B cell (primary cell): ENCODE results near the gene PLA2G6. TPM values are rescaled to one million over a fixed set of nuclear protein-coding genes. Genes with fewer than 3 reads are reported as not detected.

Experiments
- ATAC-seq: fragments of 200-7000 bp; cut with Tn5 transposase; one replicate; pipeline ENCODE4 v1.10.0; 2021; ENCODE audit warnings: low read depth, mild to moderate bottlenecking, moderate number of reproducible peaks, moderate library complexity
- CTCF ChIA-PET: fragments of 350-600 bp; sonication (Branson Sonifier 250); formaldehyde crosslinking; loops from one replicate; lab custom pipeline; 2021; ENCODE audit warnings: antibody characterized with exemption, inconsistent platforms; lab: Charles Lee
- POLR2A ChIA-PET: fragments of 350-600 bp; sonication (Branson Sonifier 250); formaldehyde crosslinking; loops from one replicate; lab custom pipeline; 2021; ENCODE audit warnings: antibody characterized with exemption; lab: Charles Lee
- DNase-seq: peaks from one replicate; pipeline ENCODE4 v3.0.0; 2013
- H2AFZ ChIP-seq: 2 replicates; pipeline ENCODE4 v1.6.1; 2012; ENCODE audit warnings: mild to moderate bottlenecking, low read depth, low read length; ENCODE audit not compliant: insufficient read depth, poor library complexity, severe bottlenecking
- H3K27ac ChIP-seq, 2 donors: 1 replicate in 1 of 2; 2 replicates in 1 of 2; pipeline ENCODE4 v1.5.1; 2012 to 2013; ENCODE audit warnings: low read length in 2 of 2, mild to moderate bottlenecking in 2 of 2, moderate library complexity in 1 of 2
- H3K27me3 ChIP-seq, 4 experiments: fragments of 200-600 bp in 1 of 4; sonication (generic) in 1 of 4; replicated peaks in 1 of 4; 1 replicate in 2 of 4; 2 replicates in 2 of 4; pipeline versions ENCODE4 v1.6.1 to v1.7.0; 2013 to 2016; ENCODE audit warnings: low read length in 3 of 4, mild to moderate bottlenecking in 2 of 4, mixed read lengths in 1 of 4, moderate library complexity in 1 of 4; ENCODE audit not compliant: insufficient read depth in 4 of 4, control insufficient read depth in 3 of 4; ENCODE audit errors: control extremely low read depth in 1 of 4
- H3K36me3 ChIP-seq, 2 experiments: replicated peaks in 1 of 2; 1 replicate in 1 of 2; 2 replicates in 1 of 2; pipeline versions ENCODE4 v1.6.1 to v1.7.1; 2013; ENCODE audit warnings: low read length in 1 of 2; ENCODE audit not compliant: insufficient read depth in 2 of 2, control insufficient read depth in 1 of 2; ENCODE audit errors: control extremely low read depth in 1 of 2, extremely low read depth in 1 of 2
- H3K4me1 ChIP-seq, 2 donors: fragments of 200-600 bp in 1 of 2; sonication (generic) in 1 of 2; 1 replicate in 1 of 2; 2 replicates in 1 of 2; pipeline versions ENCODE4 v1.5.1 to v1.6.1; 2013 to 2017; ENCODE audit warnings: low read length in 2 of 2; ENCODE audit not compliant: control insufficient read depth in 2 of 2, insufficient read depth in 2 of 2
- H3K4me2 ChIP-seq: replicated peaks from 2 replicates; pipeline ENCODE3; 2012; ENCODE audit warnings: mild to moderate bottlenecking, low read depth, low read length; ENCODE audit not compliant: poor library complexity, severe bottlenecking
- H3K4me3 ChIP-seq, 5 experiments: fragments of 200-600 bp in 1 of 5; sonication (generic) in 1 of 5; 1 replicate in 3 of 5; 2 replicates in 2 of 5; pipeline versions ENCODE4 v1.5.1 to v1.7.0; 2011 to 2016; ENCODE audit warnings: low read length in 4 of 5, mild to moderate bottlenecking in 4 of 5, low read depth in 2 of 5, control low read depth in 1 of 5, moderate library complexity in 1 of 5; ENCODE audit not compliant: insufficient read depth in 1 of 5; ENCODE audit errors: control extremely low read depth in 1 of 5, extremely low read depth in 1 of 5
- H3K79me2 ChIP-seq: fragments of 200-600 bp; sonication (generic); one replicate; pipeline ENCODE4 v1.6.0; 2016; ENCODE audit warnings: low read length; ENCODE audit not compliant: control insufficient read depth, insufficient read depth
- H3K9ac ChIP-seq: fragments of 200-600 bp; sonication (generic); 2 replicates; pipeline ENCODE4 v1.6.1; 2017; ENCODE audit warnings: mild to moderate bottlenecking, low read length, moderate library complexity
- H3K9me3 ChIP-seq, 3 donors: one replicate each; pipeline versions ENCODE4 v1.6.1 to v1.7.1; 2013; ENCODE audit warnings: low read length in 2 of 3; ENCODE audit not compliant: control insufficient read depth in 2 of 3, insufficient read depth in 1 of 3; ENCODE audit errors: control extremely low read depth in 1 of 3
- H4K20me1 ChIP-seq: 2 replicates; pipeline ENCODE4 v1.6.0; 2012; ENCODE audit warnings: mild to moderate bottlenecking, low read length; ENCODE audit not compliant: insufficient read depth, control insufficient read depth, poor library complexity, severe bottlenecking
- H3K27ac Mint-ChIP-seq: one replicate; pipeline ENCODE4 v1.8.0; 2021; ENCODE audit warnings: mixed read lengths
- H3K27me3 Mint-ChIP-seq: one replicate; pipeline ENCODE4 v1.8.0; 2021; ENCODE audit warnings: mixed read lengths
- H3K4me1 Mint-ChIP-seq: one replicate; pipeline ENCODE4 v1.8.0; 2021; ENCODE audit warnings: mixed read lengths
- H3K4me3 Mint-ChIP-seq: one replicate; pipeline ENCODE4 v1.8.0; 2021; ENCODE audit warnings: mixed read lengths
- H3K9me3 Mint-ChIP-seq: one replicate; pipeline ENCODE4 v1.8.0; 2022; ENCODE audit warnings: mixed read lengths; ENCODE audit not compliant: insufficient read depth
- CTCF ChIP-seq: fragments of 200-600 bp; IDR thresholded peaks from one replicate; pipeline ENCODE4 v1.8.0; 2022; ENCODE audit warnings: antibody characterized with exemption, mild to moderate bottlenecking
- EZH2 ChIP-seq: IDR thresholded peaks from 2 replicates; pipeline ENCODE4 v1.6.1; 2012; ENCODE audit warnings: borderline replicate concordance, low read depth, mild to moderate bottlenecking, moderate library complexity, low read length; ENCODE audit not compliant: insufficient read depth, poor library complexity, severe bottlenecking
- WGBS: methylation state at CpG from one replicate; pipeline ENCODE4 v1.1.5; 2013; ENCODE audit warnings: missing lambda C conversion rate; ENCODE audit not compliant: insufficient coverage; 5-methylcytosine and 5-hydroxymethylcytosine counted together
- intact Hi-C: fragments of 100-400 bp; cut with micrococcal nuclease; formaldehyde crosslinking; loops from one replicate; pipeline ENCODE4 v1.10.0; 2022
- polyA plus RNA-seq: library from polyadenylated mRNA; depleted of rRNA; stranded (reverse); fragments of >200 nt; gene quantifications from 2 replicates; pipeline ENCODE4 v1.2.3, GENCODE V29; 2012
- total RNA-seq, 2 donors: library from RNA; stranded (reverse); fragments of 120-200 nt in 1 of 2; gene quantifications; 1 replicate in 1 of 2; 2 replicates in 1 of 2; pipeline versions ENCODE4 v1.2.3 to v1.2.4, GENCODE V29; 2013 to 2022

Gene PLA2G6
- total and polyA plus RNA-seq, 2 donors (not counting 1 experiment from before 2014, with no cell fraction given) = 125 to 148 TPM

DNA sequence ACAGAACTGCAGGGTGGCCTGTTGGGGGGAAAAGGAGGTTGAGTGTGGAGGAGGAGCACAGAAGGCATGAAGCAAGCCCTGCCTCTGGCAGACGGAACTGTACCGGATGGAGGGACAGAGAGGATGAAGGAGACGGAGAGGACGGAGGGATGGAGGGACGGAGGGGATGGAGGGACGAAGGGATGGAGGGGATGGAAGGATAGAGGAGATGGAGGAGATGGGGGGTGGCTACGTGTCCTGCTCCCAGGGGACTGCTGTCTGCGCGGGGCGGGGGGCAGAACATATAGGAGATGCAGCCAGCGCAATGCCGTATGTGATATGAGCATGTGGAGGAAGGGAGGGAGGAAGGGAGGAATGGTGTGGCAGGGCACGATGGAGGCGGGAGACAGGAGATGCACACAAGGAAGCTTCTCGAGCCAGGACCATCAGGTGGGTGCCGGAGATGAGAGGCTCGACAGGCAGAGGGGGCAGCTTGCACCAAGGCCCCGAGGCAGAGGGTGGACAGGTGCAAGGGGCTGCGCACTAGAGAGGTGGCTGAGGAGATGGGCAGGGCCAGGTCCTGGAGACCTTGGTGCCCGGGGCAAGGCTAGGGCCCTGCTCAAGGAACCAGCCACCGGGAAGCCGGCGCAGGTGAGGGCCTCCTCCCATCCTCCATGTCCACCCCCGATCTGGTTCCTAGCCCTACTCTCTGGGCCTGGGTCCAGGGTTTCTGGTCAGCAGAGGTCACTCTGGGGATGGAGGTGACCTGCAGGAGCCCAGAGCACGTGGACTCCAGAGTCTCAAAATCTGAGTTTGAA lies 45.4 kb upstream of the PLA2G6 start:
- ChIA-PET CTCF (interaction anchor here (1.4 to 4.6 kb wide), 2 partner anchors 21 to 175 kb away, joined by 3 to 30 read pairs; no protein-coding TSS in a partner anchor), POLR2A (no interaction called here)
- H3K4me1 ChIP-seq = no peaks in the 10 kb centered on the region
- DNase-seq (no peak), ATAC-seq (no peak)
- H3K4me2 ChIP-seq = no peak overlapping the region
- no peaks in the 10 kb centered on the region for H3K9me3 Mint-ChIP-seq
- H3K27me3 ChIP-seq = no peaks in the 10 kb centered on the region
- H3K9me3 ChIP-seq = no peaks in the 10 kb centered on the region
- no peaks in the 10 kb centered on the region for H3K79me2 ChIP-seq
- 97% methylated on average over 23 of the region's 25 CpGs for WGBS
- H3K9ac ChIP-seq = no peak overlapping the region
- no peaks in the 10 kb centered on the region for H3K4me1 Mint-ChIP-seq
- no peaks in the 10 kb centered on the region for H3K36me3 ChIP-seq
- H4K20me1 ChIP-seq = no peaks in the 10 kb centered on the region
- H3K4me3 ChIP-seq = no peak overlapping the region
- H3K27me3 Mint-ChIP-seq = no peaks in the 10 kb centered on the region
- H3K4me3 Mint-ChIP-seq = no peak overlapping the region
- H2AFZ ChIP-seq = no peak overlapping the region
- no peak overlapping the region for H3K27ac Mint-ChIP-seq
- H3K27ac ChIP-seq = no peak overlapping the region
- intact Hi-C loops = no loop called here
- TF ChIP-seq CTCF = no peak
- TF ChIP-seq EZH2 = no peak

DNA sequence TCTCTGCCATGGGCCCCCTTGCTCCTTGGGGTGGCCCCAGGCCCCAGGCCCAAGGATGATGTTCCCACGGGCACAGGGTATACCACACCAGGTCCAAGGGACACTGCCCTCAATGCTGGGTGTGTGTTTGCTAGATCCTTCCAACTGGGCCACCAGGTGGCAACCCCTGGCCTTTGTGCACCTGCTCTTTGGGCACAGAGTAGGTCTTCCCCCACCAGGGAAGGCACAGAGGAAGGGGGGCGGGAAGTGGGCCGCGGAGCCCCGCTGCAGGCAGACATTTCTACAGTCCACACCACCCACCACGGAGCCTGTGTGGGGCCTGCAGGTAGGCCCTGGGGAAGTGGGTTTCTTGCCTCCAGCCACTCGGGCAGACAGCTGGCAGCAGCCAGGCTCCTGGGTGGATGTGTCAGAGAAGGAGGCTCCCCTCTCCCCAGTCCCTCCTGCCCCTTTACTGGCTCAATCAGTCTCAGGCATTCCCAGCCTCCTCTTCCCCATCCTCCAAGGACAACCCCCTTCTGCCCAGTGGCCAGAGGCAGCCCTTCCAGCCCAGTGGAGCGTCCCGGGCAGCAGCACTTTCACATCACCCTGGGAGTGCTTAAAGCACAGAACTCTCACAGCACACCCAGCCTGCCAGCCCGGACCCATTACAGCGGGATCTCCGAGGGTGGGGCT lies 41.8 kb upstream of the PLA2G6 start:
- no peak for DNase-seq
- no peak overlapping the region for H3K9ac ChIP-seq
- H3K4me2 ChIP-seq = no peak overlapping the region
- TF ChIP-seq CTCF (no peak), EZH2 (no peak)
- no peak overlapping the region for H2AFZ ChIP-seq
- H3K4me1 Mint-ChIP-seq = no peaks in the 10 kb centered on the region
- H4K20me1 ChIP-seq = no peaks in the 10 kb centered on the region
- 97% methylated on average over 6 of the region's 12 CpGs for WGBS
- intact Hi-C loops = no loop called here
- no peaks in the 10 kb centered on the region for H3K9me3 ChIP-seq
- no peak overlapping the region for H3K4me3 ChIP-seq
- H3K4me1 ChIP-seq = no peaks in the 10 kb centered on the region
- H3K4me3 Mint-ChIP-seq = no peak overlapping the region
- no peak for ATAC-seq
- no peaks in the 10 kb centered on the region for H3K9me3 Mint-ChIP-seq
- H3K27me3 ChIP-seq = no peaks in the 10 kb centered on the region
- no peak overlapping the region for H3K27ac ChIP-seq
- no peaks in the 10 kb centered on the region for H3K36me3 ChIP-seq
- ChIA-PET POLR2A (no interaction called here), CTCF (interaction anchor here (0.6 to 1.0 kb wide), 3 partner anchors 9 to 81 kb away, joined by 3 to 6 read pairs (median 3); no protein-coding TSS in a partner anchor)
- H3K27me3 Mint-ChIP-seq = no peaks in the 10 kb centered on the region
- H3K79me2 ChIP-seq = no peaks in the 10 kb centered on the region
- no peak overlapping the region for H3K27ac Mint-ChIP-seq
